Calu3 (cell line): ENCODE results near the gene OR52A1. TPM values are rescaled to one million over a fixed set of nuclear protein-coding genes. Genes with fewer than 3 reads are reported as not detected.
"Not testable (repeated sequence)": the region's sequence is repeated elsewhere in the genome, so short reads cannot be mapped to it uniquely, and the experiment has no call there.

Experiments used
- BruUV-seq: library from RNA; stranded (reverse); fragments of 400-500 nt; replicated peaks from 2 replicates; lab custom pipeline; 2021; lab: Mats Ljungman, UMichigan
- CTCF ChIA-PET: fragments of 300-600 bp; sonication (Branson Sonifier 250); formaldehyde crosslinking; loops from one replicate; lab custom pipeline; 2022; ENCODE audit warnings: antibody characterized with exemption; lab: Charles Lee
- DNase-seq: peaks from one replicate; pipeline ENCODE4 v3.0.0; 2022
- H3K27ac Mint-ChIP-seq: one replicate; pipeline ENCODE4 v1.8.0; 2022; ENCODE audit warnings: mixed read lengths; ENCODE audit not compliant: unreplicated experiment
- H3K27me3 Mint-ChIP-seq: one replicate; pipeline ENCODE4 v1.8.0; 2022; ENCODE audit warnings: mixed read lengths; ENCODE audit not compliant: unreplicated experiment
- H3K36me3 Mint-ChIP-seq: one replicate; pipeline ENCODE4 v1.8.0; 2022; ENCODE audit warnings: mild to moderate bottlenecking, moderate library complexity, mixed read lengths; ENCODE audit not compliant: insufficient read depth, unreplicated experiment
- H3K4me1 Mint-ChIP-seq: one replicate; pipeline ENCODE4 v1.8.0; 2022; ENCODE audit warnings: mild to moderate bottlenecking, low read depth, mixed read lengths; ENCODE audit not compliant: unreplicated experiment
- H3K4me3 Mint-ChIP-seq: one replicate; pipeline ENCODE4 v1.8.0; 2022; ENCODE audit warnings: mild to moderate bottlenecking, low read depth, moderate library complexity, mixed read lengths; ENCODE audit not compliant: unreplicated experiment
- H3K9me3 Mint-ChIP-seq: one replicate; pipeline ENCODE4 v1.8.0; 2022; ENCODE audit warnings: low read depth, mixed read lengths; ENCODE audit not compliant: unreplicated experiment
- CTCF ChIP-seq: fragments of 200-600 bp; IDR thresholded peaks from one replicate; pipeline ENCODE4 v1.8.0; 2022; ENCODE audit warnings: antibody characterized with exemption; ENCODE audit not compliant: unreplicated experiment
- intact Hi-C: fragments of 100-400 bp; cut with micrococcal nuclease; formaldehyde crosslinking; loops from one replicate; pipeline ENCODE4 v1.10.0; 2022; ENCODE audit not compliant: unreplicated experiment
- total RNA-seq: library from RNA; stranded (reverse); gene quantifications from 2 replicates; pipeline ENCODE4 v1.2.3, GENCODE V29; 2022

The OR52A1 gene
- total RNA-seq, 1 experiment from 2014 or later = not detected

GRCh38 chr11:5188201-5188600 lies 33.6 kb upstream of the OR52A1 start:
- Mint-ChIP-seq H3K27me3 (no peaks in the 10 kb centered on the region), H3K4me1 (no peaks in the 10 kb centered on the region), H3K36me3 (no peaks in the 10 kb centered on the region), H3K9me3 (peaks cover 4% of the 10 kb centered on the region), H3K27ac (no peak overlapping the region), H3K4me3 (no peak overlapping the region)
- no TSS peak for BruUV-seq
- DNase-seq = no peak
- no peak for TF ChIP-seq CTCF
- intact Hi-C loops = no loop called here
- CTCF ChIA-PET = no interaction called here

GRCh38 chr11:5178046-5178837 lies 23.7 kb upstream of the OR52A1 start:
- Mint-ChIP-seq H3K4me1 (no peaks in the 10 kb centered on the region), H3K4me3 (no peak overlapping the region), H3K27ac (no peak overlapping the region), H3K27me3 (no peaks in the 10 kb centered on the region), H3K9me3 (peaks cover 7% of the 10 kb centered on the region), H3K36me3 (no peaks in the 10 kb centered on the region)
- no peak for TF ChIP-seq CTCF
- CTCF ChIA-PET = no interaction called here
- DNase-seq = no peak
- intact Hi-C loops = no loop called here
- BruUV-seq = no TSS peak

GRCh38 chr11:5174934-5175333 lies 20.4 kb upstream of the OR52A1 start:
- BruUV-seq = no TSS peak
- no peak for DNase-seq
- Mint-ChIP-seq H3K4me3 (no peak overlapping the region), H3K27me3 (peaks cover 8% of the 10 kb centered on the region), H3K4me1 (no peaks in the 10 kb centered on the region), H3K27ac (no peak overlapping the region), H3K36me3 (no peaks in the 10 kb centered on the region), H3K9me3 (peaks cover 8% of the 10 kb centered on the region)
- no peak for TF ChIP-seq CTCF
- intact Hi-C loops = no loop called here
- CTCF ChIA-PET = no interaction called here

GRCh38 chr11:5171856-5172255 lies 17.3 kb upstream of the OR52A1 start:
- intact Hi-C loops = no loop called here
- no peaks in the 10 kb centered on the region for H3K4me1 Mint-ChIP-seq
- no peak overlapping the region for H3K27ac Mint-ChIP-seq
- TF ChIP-seq CTCF = no peak
- H3K4me3 Mint-ChIP-seq = no peak overlapping the region
- BruUV-seq = no TSS peak
- DNase-seq = no peak
- H3K9me3 Mint-ChIP-seq = peaks cover 5% of the 10 kb centered on the region
- H3K36me3 Mint-ChIP-seq = no peaks in the 10 kb centered on the region
- peaks cover 9% of the 10 kb centered on the region for H3K27me3 Mint-ChIP-seq
- CTCF ChIA-PET = no interaction called here

- intact Hi-C loops, CTCF ChIA-PET, H3K9me3 Mint-ChIP-seq, H3K4me3 Mint-ChIP-seq, BruUV-seq, H3K4me1 Mint-ChIP-seq, H3K27ac Mint-ChIP-seq, H3K36me3 Mint-ChIP-seq, DNase-seq: not testable (repeated sequence)
- H3K27me3 Mint-ChIP-seq = peaks cover 41% of the 10 kb centered on the region
Measured at GRCh38 chr11:5165898-5166297, 11.3 kb upstream of the OR52A1 start.

- H3K36me3 Mint-ChIP-seq, BruUV-seq, DNase-seq, intact Hi-C loops, H3K4me1 Mint-ChIP-seq, H3K9me3 Mint-ChIP-seq, CTCF ChIA-PET, H3K4me3 Mint-ChIP-seq, H3K27ac Mint-ChIP-seq: not testable (repeated sequence)
- peaks cover 32% of the 10 kb centered on the region for H3K27me3 Mint-ChIP-seq
Measured at GRCh38 chr11:5164807-5165206, 10.2 kb upstream of the OR52A1 start.

- H3K4me3 Mint-ChIP-seq, H3K4me1 Mint-ChIP-seq, H3K36me3 Mint-ChIP-seq, intact Hi-C loops, BruUV-seq, H3K9me3 Mint-ChIP-seq, H3K27ac Mint-ChIP-seq, DNase-seq, CTCF ChIA-PET: not testable (repeated sequence)
- H3K27me3 Mint-ChIP-seq = peaks cover 32% of the 10 kb centered on the region
Measured at GRCh38 chr11:5161045-5161444, 6.5 kb upstream of the OR52A1 start.
